Measurements from ENCODE around the gene CIROP.
"Not testable (repeated sequence)": the region's sequence is repeated elsewhere in the genome, so short reads cannot be mapped to it uniquely, and the experiment has no call there.

The CIROP gene

GRCh38 chr14:23113431-23114119 lies 8.8 kb upstream of the CIROP start:
- ATAC-seq = no peak

- ATAC-seq = no peak
Observed at GRCh38 chr14:23112359-23113178, 7.8 kb upstream of the CIROP start.

- no peak for ATAC-seq
Observed at GRCh38 chr14:23110579-23111365, 6.0 kb upstream of the CIROP start.

GRCh38 chr14:23109769-23110168 lies 5.0 kb upstream of the CIROP start:
- ATAC-seq = no peak

GRCh38 chr14:23108169-23108568 lies 3.4 kb upstream of the CIROP start:
- not testable (repeated sequence) for ATAC-seq

GRCh38 chr14:23107620-23108019 lies 2.8 kb upstream of the CIROP start:
- ATAC-seq = not testable (repeated sequence)

- ATAC-seq = no peak
Observed at GRCh38 chr14:23106747-23107045, 1.9 kb upstream of the CIROP start.

- no peak for ATAC-seq
Observed at GRCh38 chr14:23105348-23105824, 597 bp upstream of the CIROP start.

GRCh38 chr14:23104070-23104590 lies 659 bp downstream of the CIROP start:
- ATAC-seq = no peak

- no peak for ATAC-seq
Observed at GRCh38 chr14:23103581-23103980, 1.2 kb downstream of the CIROP start.

- ATAC-seq = no peak
Observed at GRCh38 chr14:23102801-23103200, 2.0 kb downstream of the CIROP start.

GRCh38 chr14:23101986-23102625 lies 2.7 kb downstream of the CIROP start:
- ATAC-seq = no peak

- ATAC-seq = no peak
Observed at GRCh38 chr14:23101213-23101970, 3.4 kb downstream of the CIROP start.

- ATAC-seq = no peak
Observed at GRCh38 chr14:23099212-23099861, 5.5 kb downstream of the CIROP start.

- no peak for ATAC-seq
Observed at GRCh38 chr14:23097786-23098185, 7.0 kb downstream of the CIROP start.

- peak; percentile 90 to 91 for ATAC-seq
Observed at GRCh38 chr14:23095196-23096108, 9.3 kb downstream of the CIROP start, which contains the start of gene C14orf119. Gene C14orf119 (plus strand): TSS chr14:23095505. CDS start chr14:23097659, 2,154 bp downstream.

- ATAC-seq = peak; percentile 37 to 44
Observed at GRCh38 chr14:23094666-23095195, 10.1 kb downstream of the CIROP start, which contains the start of gene ACIN1. Gene ACIN1 (minus strand): TSS chr14:23095136. CDS start chr14:23095112, 24 bp downstream.

- no peak for ATAC-seq
Observed at GRCh38 chr14:23093991-23094665, 10.7 kb downstream of the CIROP start.

GRCh38 chr14:23093526-23093925 lies 11.3 kb downstream of the CIROP start:
- no peak for ATAC-seq

All from activated CD4-positive, CD25-positive, alpha-beta regulatory T cell treated with anti-CD3 and anti-CD28 coated beads, Interleukin-2, amount 50 U/mL, for 24 hours (primary cell).